Measurements from ENCODE around the gene FPGT. TPM values are rescaled to one million over a fixed set of nuclear protein-coding genes. Genes with fewer than 3 reads are reported as not detected.

Gene FPGT
- total RNA-seq, 1 donor from 2014 or later: 11.7 TPM

- Mint-ChIP-seq H3K27ac (ENCODE audit: unreplicated experiment) (no peak overlapping the region), H3K27me3 (ENCODE audit: unreplicated experiment) (no peaks in the 10 kb centered on the region), H3K9me3 (ENCODE audit: unreplicated experiment) (no peaks in the 10 kb centered on the region), H3K4me3 (ENCODE audit: unreplicated experiment) (no peak overlapping the region), H3K4me1 (ENCODE audit: unreplicated experiment) (no peaks in the 10 kb centered on the region), H3K36me3 (ENCODE audit: low read depth, unreplicated experiment) (no peaks in the 10 kb centered on the region)
- TF ChIP-seq CTCF (IDR thresholded peaks at IDR 0.05; ENCODE audit: unreplicated experiment): no peak
- no peak for DNase-seq (ENCODE audit: low spot score)
These were observed 17.6 kb upstream of the FPGT start for GRCh38 chr1:74180490-74180889.

GRCh38 chr1:74193908-74194307 lies 4.1 kb upstream of the FPGT start:
- Mint-ChIP-seq H3K4me3 (ENCODE audit: unreplicated experiment) (no peak overlapping the region), H3K27ac (ENCODE audit: unreplicated experiment) (no peak overlapping the region), H3K9me3 (ENCODE audit: unreplicated experiment) (no peaks in the 10 kb centered on the region), H3K27me3 (ENCODE audit: unreplicated experiment) (no peaks in the 10 kb centered on the region), H3K4me1 (ENCODE audit: unreplicated experiment) (peaks cover 6% of the 10 kb centered on the region), H3K36me3 (ENCODE audit: low read depth, unreplicated experiment) (no peaks in the 10 kb centered on the region)
- no peak for TF ChIP-seq CTCF (IDR thresholded peaks at IDR 0.05; ENCODE audit: unreplicated experiment)
- DNase-seq (ENCODE audit: low spot score): no peak

DNA sequence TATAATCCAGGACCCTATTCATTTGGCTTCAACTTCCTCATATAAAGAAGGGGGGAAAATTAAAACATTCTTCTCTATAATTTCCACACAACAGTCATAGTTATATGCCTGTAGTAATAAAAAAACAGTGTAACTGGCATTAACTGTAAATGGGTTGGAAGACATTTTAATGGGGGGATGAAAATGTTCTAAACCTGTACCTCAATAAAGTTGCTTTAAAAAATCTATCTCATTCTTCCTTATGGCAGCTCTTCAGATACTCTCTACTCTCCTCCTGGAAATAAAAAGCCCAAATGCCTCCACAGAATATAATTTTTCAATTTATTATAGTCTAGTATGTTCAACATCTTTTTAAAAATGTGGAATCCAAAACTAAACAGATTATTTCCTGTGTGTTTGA lies 2.7 kb upstream of the FPGT start:
- Mint-ChIP-seq H3K4me1 (ENCODE audit: unreplicated experiment) (peaks cover 6% of the 10 kb centered on the region), H3K27me3 (ENCODE audit: unreplicated experiment) (no peaks in the 10 kb centered on the region), H3K9me3 (ENCODE audit: unreplicated experiment) (no peaks in the 10 kb centered on the region), H3K36me3 (ENCODE audit: low read depth, unreplicated experiment) (no peaks in the 10 kb centered on the region), H3K27ac (ENCODE audit: unreplicated experiment) (no peak overlapping the region), H3K4me3 (ENCODE audit: unreplicated experiment) (no peak overlapping the region)
- no peak for DNase-seq (ENCODE audit: low spot score)
- no peak for TF ChIP-seq CTCF (IDR thresholded peaks at IDR 0.05; ENCODE audit: unreplicated experiment)

- Mint-ChIP-seq H3K27ac (ENCODE audit: unreplicated experiment) (peak overlapping the region; percentile 96), H3K27me3 (ENCODE audit: unreplicated experiment) (no peaks in the 10 kb centered on the region), H3K36me3 (ENCODE audit: low read depth, unreplicated experiment) (no peaks in the 10 kb centered on the region), H3K4me3 (ENCODE audit: unreplicated experiment) (peak overlapping the region; percentile 93), H3K4me1 (ENCODE audit: unreplicated experiment) (peaks cover 6% of the 10 kb centered on the region), H3K9me3 (ENCODE audit: unreplicated experiment) (no peaks in the 10 kb centered on the region)
- no peak for DNase-seq (ENCODE audit: low spot score)
- TF ChIP-seq CTCF (IDR thresholded peaks at IDR 0.05; ENCODE audit: unreplicated experiment): no peak
These were observed 787 bp upstream of the FPGT start for GRCh38 chr1:74197255-74197654.

- TF ChIP-seq CTCF (IDR thresholded peaks at IDR 0.05; ENCODE audit: unreplicated experiment): no peak
- no peak overlapping the region for H3K4me3 Mint-ChIP-seq (ENCODE audit: unreplicated experiment)
These were observed 1.5 kb downstream of the FPGT start for GRCh38 chr1:74199504-74199903.

More at GRCh38 chr1:74199504-74199903, 1.5 kb downstream of the FPGT start:
- no peaks in the 10 kb centered on the region for H3K9me3 Mint-ChIP-seq (ENCODE audit: unreplicated experiment)
- H3K36me3 Mint-ChIP-seq (ENCODE audit: low read depth, unreplicated experiment): no peaks in the 10 kb centered on the region
- H3K27ac Mint-ChIP-seq (ENCODE audit: unreplicated experiment): no peak overlapping the region
- no peaks in the 10 kb centered on the region for H3K27me3 Mint-ChIP-seq (ENCODE audit: unreplicated experiment)
- H3K4me1 Mint-ChIP-seq (ENCODE audit: unreplicated experiment): peaks cover 6% of the 10 kb centered on the region
- no peak for DNase-seq (ENCODE audit: low spot score)

Measured in endothelial cell (in vitro differentiated cells).